ENCODE results near the gene PSMG3. TPM values are rescaled to one million over a fixed set of nuclear protein-coding genes. Genes with fewer than 3 reads are reported as not detected.

The PSMG3 gene
- total and polyA plus RNA-seq, 2 of the 8 experiments (the other 6 are each of a cell fraction or from before 2014, with no cell fraction given): 30.2 to 62.0 TPM

- peak; percentile 64; the same call in 1 of the 2 replicates for TF ChIP-seq TBP (IDR thresholded peaks at IDR 0.05; ENCODE audit: low read depth, low read length)
- TF ChIP-seq EZH2 (IDR thresholded peaks at IDR 0.05; ENCODE audit: low read depth, low read length, severe bottlenecking): no peak
- TF ChIP-seq EP300 (IDR thresholded peaks at IDR 0.05; ENCODE audit: borderline replicate concordance in 1 of 2, low read depth in 2 of 2, low read length in 2 of 2): no peak
- TF ChIP-seq CREB1 (IDR thresholded peaks at IDR 0.05): peak; percentile 45; the same call in 1 of the 2 replicates
- peak; percentile 66 for TF ChIP-seq CHD7 (IDR thresholded peaks at IDR 0.05; ENCODE audit: insufficient replicate concordance, low read length)
- no peak for TF ChIP-seq FOSL1 (IDR thresholded peaks at IDR 0.05; ENCODE audit: insufficient read depth, low read depth, low read length)
- TF ChIP-seq NANOG (IDR thresholded peaks at IDR 0.05; ENCODE audit: insufficient read depth, low read depth, low read length, poor library complexity, severe bottlenecking): no peak
- peak; percentile 97 for TF ChIP-seq GABPA (IDR thresholded peaks at IDR 0.05; ENCODE audit: borderline replicate concordance, insufficient read depth, low read length)
- TF ChIP-seq CHD1 (IDR thresholded peaks at IDR 0.05; ENCODE audit: low read depth, low read length): no peak
These were observed at the start of gene PSMG3 (continued) for GRCh38 chr7:1569833-1570632.
